ENCODE data around the gene DMRTC2. TPM values are rescaled to one million over a fixed set of nuclear protein-coding genes. Genes with fewer than 3 reads are reported as not detected.

The DMRTC2 gene
- total RNA-seq, 2 donors from 2014 or later = not detected

- Mint-ChIP-seq H3K4me1 (ENCODE audit: low read depth) (peaks cover 50% of the 10 kb centered on the region), H3K4me3 (no peak overlapping the region), H3K36me3 (ENCODE audit: insufficient read depth in 2 of 2) (peaks cover 6 to 12% of the 10 kb centered on the region in 2 donors), H3K27me3 (ENCODE audit: low read depth) (no peaks in the 10 kb centered on the region), H3K27ac (no peak overlapping the region), H3K9me3 (no peaks in the 10 kb centered on the region)
- DNase-seq = no peak
- no peak for ATAC-seq (replicated peaks in 1 of 2)
These were observed 34.2 kb downstream of the DMRTC2 start for GRCh38 chr19:41879080-41879479.

GRCh38 chr19:41879670-41880328 is 35.0 kb downstream of the DMRTC2 start:
- peaks cover 52% of the 10 kb centered on the region for H3K4me1 Mint-ChIP-seq (ENCODE audit: low read depth)
- DNase-seq (no peak), ATAC-seq (replicated peaks in 1 of 2) (no peak)
- H3K36me3 Mint-ChIP-seq (ENCODE audit: insufficient read depth in 2 of 2) = peaks cover 6 to 12% of the 10 kb centered on the region in 2 donors
- H3K4me3 Mint-ChIP-seq = no peak overlapping the region
- H3K27me3 Mint-ChIP-seq (ENCODE audit: low read depth) = no peaks in the 10 kb centered on the region
- H3K9me3 Mint-ChIP-seq = no peaks in the 10 kb centered on the region
- H3K27ac Mint-ChIP-seq = no peak overlapping the region

GRCh38 chr19:41880329-41880708 is 35.5 kb downstream of the DMRTC2 start:
- Mint-ChIP-seq H3K4me1 (ENCODE audit: low read depth) (peaks cover 53% of the 10 kb centered on the region), H3K4me3 (no peak overlapping the region), H3K36me3 (ENCODE audit: insufficient read depth in 2 of 2) (peaks cover 6 to 14% of the 10 kb centered on the region in 2 donors), H3K27me3 (ENCODE audit: low read depth) (no peaks in the 10 kb centered on the region), H3K27ac (no peak overlapping the region), H3K9me3 (no peaks in the 10 kb centered on the region)
- DNase-seq (no peak), ATAC-seq (replicated peaks in 1 of 2) (no peak)

- DNase-seq (peak; percentile 72 to 76), ATAC-seq (replicated peaks in 1 of 2) (peak in 1 of 2 donors; percentile 4)
- Mint-ChIP-seq H3K9me3 (no peaks in the 10 kb centered on the region), H3K36me3 (ENCODE audit: insufficient read depth in 2 of 2) (peaks cover 6 to 17% of the 10 kb centered on the region in 2 donors), H3K27ac (peak within 1 kb of the TSS; percentile 95), H3K4me1 (ENCODE audit: low read depth) (peaks cover 50% of the 10 kb centered on the region), H3K27me3 (ENCODE audit: low read depth) (no peaks in the 10 kb centered on the region), H3K4me3 (peak within 1 kb of the TSS; percentile 91 to 95)
These were observed 38.0 kb downstream of the DMRTC2 start, which contains the start of gene ARHGEF1 for GRCh38 chr19:41882568-41883462. ARHGEF1 (plus strand) TSS chr19:41883184; CDS start chr19:41888083, 4,899 bp downstream.

GRCh38 chr19:41883463-41883820 is 38.6 kb downstream of the DMRTC2 start:
- peaks cover 50% of the 10 kb centered on the region for H3K4me1 Mint-ChIP-seq (ENCODE audit: low read depth)
- peak overlapping the region; percentile 95 for H3K27ac Mint-ChIP-seq
- H3K4me3 Mint-ChIP-seq = peak overlapping the region; percentile 68 to 95
- no peak for ATAC-seq (replicated peaks in 1 of 2)
- H3K36me3 Mint-ChIP-seq (ENCODE audit: insufficient read depth in 2 of 2) = peaks cover 9 to 22% of the 10 kb centered on the region in 2 donors
- DNase-seq = peak in 1 of 2 donors; percentile 20
- no peaks in the 10 kb centered on the region for H3K27me3 Mint-ChIP-seq (ENCODE audit: low read depth)
- no peaks in the 10 kb centered on the region for H3K9me3 Mint-ChIP-seq

GRCh38 chr19:41883821-41884733 is 39.2 kb downstream of the DMRTC2 start:
- H3K36me3 Mint-ChIP-seq (ENCODE audit: insufficient read depth in 2 of 2) = peaks cover 12 to 26% of the 10 kb centered on the region in 2 donors
- peak overlapping the region; percentile 95 for H3K27ac Mint-ChIP-seq
- ATAC-seq (replicated peaks in 1 of 2) (peak; percentile 83), DNase-seq (peak; percentile 95 to 96)
- no peaks in the 10 kb centered on the region for H3K9me3 Mint-ChIP-seq
- H3K27me3 Mint-ChIP-seq (ENCODE audit: low read depth) = no peaks in the 10 kb centered on the region
- H3K4me1 Mint-ChIP-seq (ENCODE audit: low read depth) = peaks cover 55% of the 10 kb centered on the region
- peak overlapping the region; percentile 68 to 95 for H3K4me3 Mint-ChIP-seq

GRCh38 chr19:41886761-41887710 is 42.2 kb downstream of the DMRTC2 start:
- ATAC-seq (replicated peaks in 1 of 2) (peak; percentile 39 to 40), DNase-seq (peak; percentile 67 to 81)
- peak overlapping the region; percentile 68 to 95 for H3K4me3 Mint-ChIP-seq
- H3K27me3 Mint-ChIP-seq (ENCODE audit: low read depth) = no peaks in the 10 kb centered on the region
- peaks cover 72% of the 10 kb centered on the region for H3K4me1 Mint-ChIP-seq (ENCODE audit: low read depth)
- H3K27ac Mint-ChIP-seq = peak overlapping the region; percentile 17
- peaks cover 14 to 37% of the 10 kb centered on the region in 2 donors for H3K36me3 Mint-ChIP-seq (ENCODE audit: insufficient read depth in 2 of 2)
- H3K9me3 Mint-ChIP-seq = no peaks in the 10 kb centered on the region

- ATAC-seq (replicated peaks in 1 of 2) = peak; percentile 66 to 67
- H3K36me3 Mint-ChIP-seq (ENCODE audit: insufficient read depth in 2 of 2) = peaks cover 8 to 33% of the 10 kb centered on the region in 2 donors
- DNase-seq = peak; percentile 90 to 92
- H3K27me3 Mint-ChIP-seq (ENCODE audit: low read depth) = no peaks in the 10 kb centered on the region
- H3K4me3 Mint-ChIP-seq = peak overlapping the region; percentile 68 to 95
- peak overlapping the region; percentile 93 for H3K27ac Mint-ChIP-seq
- peaks cover 67% of the 10 kb centered on the region for H3K4me1 Mint-ChIP-seq (ENCODE audit: low read depth)
- no peaks in the 10 kb centered on the region for H3K9me3 Mint-ChIP-seq
These were observed 43.0 kb downstream of the DMRTC2 start for GRCh38 chr19:41887711-41888382.

- peak overlapping the region; percentile 47 for H3K27ac Mint-ChIP-seq
- no peaks in the 10 kb centered on the region for H3K27me3 Mint-ChIP-seq (ENCODE audit: low read depth)
- peak overlapping the region; percentile 51 to 95 for H3K4me3 Mint-ChIP-seq
- no peaks in the 10 kb centered on the region for H3K9me3 Mint-ChIP-seq
- no peak for DNase-seq
- peaks cover 70% of the 10 kb centered on the region for H3K4me1 Mint-ChIP-seq (ENCODE audit: low read depth)
- peaks cover 9 to 30% of the 10 kb centered on the region in 2 donors for H3K36me3 Mint-ChIP-seq (ENCODE audit: insufficient read depth in 2 of 2)
- ATAC-seq (replicated peaks in 1 of 2) = no peak
These were observed 44.1 kb downstream of the DMRTC2 start for GRCh38 chr19:41888926-41889325.

- DNase-seq (no peak), ATAC-seq (replicated peaks in 1 of 2) (no peak)
- Mint-ChIP-seq H3K4me1 (ENCODE audit: low read depth) (peaks cover 67% of the 10 kb centered on the region), H3K4me3 (peak overlapping the region in 1 of 2 donors; percentile 16), H3K27ac (peak overlapping the region; percentile 90), H3K27me3 (ENCODE audit: low read depth) (no peaks in the 10 kb centered on the region), H3K36me3 (ENCODE audit: insufficient read depth in 2 of 2) (peaks cover 10 to 29% of the 10 kb centered on the region in 2 donors), H3K9me3 (no peaks in the 10 kb centered on the region)
These were observed 45.1 kb downstream of the DMRTC2 start for GRCh38 chr19:41889896-41890295.

- H3K4me1 Mint-ChIP-seq (ENCODE audit: low read depth) = peaks cover 65% of the 10 kb centered on the region
- no peaks in the 10 kb centered on the region for H3K27me3 Mint-ChIP-seq (ENCODE audit: low read depth)
- H3K4me3 Mint-ChIP-seq = no peak overlapping the region
- no peaks in the 10 kb centered on the region for H3K9me3 Mint-ChIP-seq
- ATAC-seq (replicated peaks in 1 of 2) (no peak), DNase-seq (no peak)
- no peak overlapping the region for H3K27ac Mint-ChIP-seq
- peaks cover 13 to 29% of the 10 kb centered on the region in 2 donors for H3K36me3 Mint-ChIP-seq (ENCODE audit: insufficient read depth in 2 of 2)
These were observed 46.1 kb downstream of the DMRTC2 start for GRCh38 chr19:41890936-41891335.
